Activated CD4-positive, alpha-beta T cell treated with anti-CD3 and anti-CD28 coated beads, Interleukin-2, amount 50 U/mL, for 16 hours (primary cell): ENCODE measurements around the gene SLC34A1.

Source experiments
- DNase-seq: peaks from one replicate; pipeline ENCODE4 v3.0.0-alpha.2; 2020

Gene SLC34A1

GRCh38 chr5:177432839-177433657 lies 48.8 kb downstream of the SLC34A1 start:
- no peak for DNase-seq

- no peak for DNase-seq
Observed at GRCh38 chr5:177433658-177434217, 49.5 kb downstream of the SLC34A1 start.

- DNase-seq: peak; percentile 78
Observed at GRCh38 chr5:177434437-177434836, 50.2 kb downstream of the SLC34A1 start.

- no peak for DNase-seq
Observed at GRCh38 chr5:177434942-177435738, 50.9 kb downstream of the SLC34A1 start.

GRCh38 chr5:177435847-177436536 lies 51.8 kb downstream of the SLC34A1 start:
- DNase-seq: no peak

GRCh38 chr5:177437623-177438022 lies 53.4 kb downstream of the SLC34A1 start:
- no peak for DNase-seq

GRCh38 chr5:177438468-177438867 lies 54.2 kb downstream of the SLC34A1 start:
- DNase-seq: no peak

GRCh38 chr5:177439518-177440053 lies 55.4 kb downstream of the SLC34A1 start:
- no peak for DNase-seq

GRCh38 chr5:177440211-177440989 lies 56.2 kb downstream of the SLC34A1 start:
- no peak for DNase-seq

- no peak for DNase-seq
Observed at GRCh38 chr5:177440990-177441780, 57.0 kb downstream of the SLC34A1 start.

- no peak for DNase-seq
Observed at GRCh38 chr5:177442066-177442826, 58.0 kb downstream of the SLC34A1 start.

GRCh38 chr5:177443144-177443983 lies 59.1 kb downstream of the SLC34A1 start:
- no peak for DNase-seq

- no peak for DNase-seq
Observed at GRCh38 chr5:177444106-177445051, 60.1 kb downstream of the SLC34A1 start.

GRCh38 chr5:177445052-177445916 lies 61.0 kb downstream of the SLC34A1 start:
- peak; percentile 42 for DNase-seq

GRCh38 chr5:177445917-177446199 lies 61.6 kb downstream of the SLC34A1 start:
- DNase-seq: no peak

- peak; percentile 72 for DNase-seq
Observed at GRCh38 chr5:177446200-177447065, 62.2 kb downstream of the SLC34A1 start, which contains the start of gene PRR7. Gene PRR7, plus strand, starts transcription at chr5:177446814. Its CDS starts 8,254 bp downstream, at chr5:177455068.
